Body of pancreas (tissue), 4 donors: Measurements from ENCODE around the gene DYNC1LI1.

Experiments
- CTCF ChIP-seq, 7 experiments: fragments of 450-650 bp in 4 of 7; fragments of 200-600 bp in 3 of 7; sonication (generic) in 3 of 7; IDR thresholded peaks; one replicate each; pipeline ENCODE4 v1.5.1; 2016 to 2019; ENCODE audit warnings: antibody characterized with exemption in 7 of 7
- POLR2A ChIP-seq, 3 donors: fragments of 450-650 bp; IDR thresholded peaks; one replicate each; pipeline ENCODE4 v1.6.1; 2016; ENCODE audit warnings: antibody characterized with exemption in 3 of 3, mild to moderate bottlenecking in 2 of 3

GRCh38 chr3:32616267-32616962, 45.8 kb upstream of the DYNC1LI1 start:
- TF ChIP-seq POLR2A (IDR thresholded peaks at IDR 0.05) (no peak), CTCF (IDR thresholded peaks at IDR 0.05) (no peak)
